AG04450 (cell line): Measurements from ENCODE around the gene MYEF2. TPM values are rescaled to one million over a fixed set of nuclear protein-coding genes. Genes with fewer than 3 reads are reported as not detected.

Experiments
- CTCF ChIA-PET: fragments of 300-600, 350-600 bp; formaldehyde crosslinking; extraction: SDS; loops from one replicate; lab custom pipeline; 2022; ENCODE audit warnings: antibody characterized with exemption, inconsistent platforms; lab: Charles Lee
- POLR2A ChIA-PET: fragments of 350-600 bp; formaldehyde crosslinking; extraction: SDS; loops from one replicate; lab custom pipeline; 2021; ENCODE audit warnings: antibody characterized with exemption, inconsistent platforms; lab: Yijun Ruan, JAX
- DNase-seq: peaks from one replicate; pipeline ENCODE4 v3.0.0-alpha.2; 2011; ENCODE audit warnings: low read depth, low spot score
- H3K27ac ChIP-seq: one replicate; pipeline ENCODE4 v1.5.1; 2012; ENCODE audit warnings: low read depth, low read length, control low read depth
- H3K27me3 ChIP-seq: one replicate; pipeline ENCODE4 v1.6.0; 2012; ENCODE audit warnings: low read length; ENCODE audit not compliant: control insufficient read depth, insufficient read depth
- H3K4me3 ChIP-seq: 2 replicates; pipeline ENCODE4 v1.5.1; 2011; ENCODE audit warnings: mild to moderate bottlenecking, low read depth, low read length, control low read depth
- H3K9me3 ChIP-seq: 2 replicates; pipeline ENCODE4 v1.5.1; 2012; ENCODE audit warnings: low read length; ENCODE audit not compliant: control insufficient read depth, insufficient read depth
- CTCF ChIP-seq: IDR thresholded peaks from 2 replicates; pipeline ENCODE4 v1.5.1; 2011; ENCODE audit warnings: low read depth, low read length, control low read depth, inconsistent platforms
- polyA plus RNA-seq: library from polyadenylated mRNA; depleted of rRNA; stranded (reverse); fragments of >200 nt; gene quantifications from 2 replicates; pipeline ENCODE4 v1.2.3, GENCODE V29; 2011

The MYEF2 gene
- polyA plus RNA-seq, 1 experiment, result 9.4 TPM

DNA sequence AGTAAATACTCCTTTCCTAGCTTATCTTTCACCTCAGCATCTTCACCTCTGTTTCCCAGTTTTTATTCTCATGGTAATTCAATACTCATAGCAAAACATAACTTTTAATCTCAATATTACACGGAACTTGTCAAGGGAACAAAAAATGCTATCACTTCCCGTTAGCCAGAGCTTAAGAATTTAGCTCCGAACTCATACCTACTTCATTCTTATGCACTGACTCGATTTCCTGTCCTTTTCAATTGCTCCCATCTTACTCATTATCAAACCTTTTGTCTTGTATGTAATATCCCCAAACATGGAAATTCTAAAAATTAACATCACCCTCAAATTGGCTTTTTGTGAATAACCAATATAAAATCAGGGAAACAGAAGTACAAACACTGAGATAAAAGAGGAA lies 28.2 kb downstream of the MYEF2 start:
- no peak for TF ChIP-seq CTCF
- H3K27me3 ChIP-seq, result no peaks in the 10 kb centered on the region
- ChIA-PET CTCF (interaction anchor here (1.2 to 1.3 kb wide), 2 partner anchors 10 to 136 kb away, joined by 3 read pairs; no protein-coding TSS in a partner anchor), POLR2A (no interaction called here)
- H3K27ac ChIP-seq, result no peak overlapping the region
- H3K9me3 ChIP-seq, result no peaks in the 10 kb centered on the region
- no peak overlapping the region for H3K4me3 ChIP-seq
- DNase-seq, result peak; percentile 26

DNA sequence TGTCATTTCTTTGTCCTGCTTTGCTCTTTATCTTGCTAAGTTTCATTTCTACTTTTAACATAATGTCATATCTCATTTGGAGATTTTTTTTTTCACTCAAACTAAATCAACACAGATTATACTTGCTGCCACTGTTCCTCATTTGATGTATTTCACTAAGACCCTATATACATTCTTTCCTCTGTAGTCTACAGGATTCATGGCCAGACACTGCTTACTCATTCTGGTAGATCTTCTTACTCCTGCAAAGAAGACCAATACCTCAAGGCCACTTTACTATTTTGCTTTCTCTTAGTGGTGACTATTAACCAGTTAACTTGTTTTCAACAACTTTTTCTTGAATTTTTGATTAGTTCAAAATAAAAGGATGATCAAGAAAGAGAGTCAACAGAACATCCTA lies 30.7 kb downstream of the MYEF2 start:
- Histone ChIP-seq H3K4me3 (no peak overlapping the region), H3K27me3 (no peaks in the 10 kb centered on the region), H3K9me3 (no peaks in the 10 kb centered on the region), H3K27ac (no peak overlapping the region)
- no peak for DNase-seq
- ChIA-PET CTCF (no interaction called here), POLR2A (no interaction called here)
- no peak for TF ChIP-seq CTCF

DNA sequence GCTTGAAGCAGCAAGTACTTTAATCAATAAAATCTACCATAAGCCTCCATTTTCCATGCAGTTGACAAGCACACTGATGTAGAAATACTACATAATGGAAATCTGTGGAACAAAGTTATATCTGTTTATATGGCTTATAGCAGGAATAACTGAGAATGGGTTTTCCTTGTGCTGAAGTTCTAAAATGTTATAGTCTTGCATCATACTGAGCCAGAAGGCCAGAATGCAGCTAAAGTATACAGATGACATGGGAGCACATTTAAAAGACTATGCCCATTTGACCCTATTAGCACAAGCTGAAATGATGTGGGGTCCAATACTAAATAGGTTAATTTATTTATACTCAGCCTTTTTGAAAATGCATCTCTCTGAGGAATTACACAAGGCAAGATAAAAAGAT lies 32.2 kb downstream of the MYEF2 start:
- Histone ChIP-seq H3K4me3 (no peak overlapping the region), H3K27ac (no peak overlapping the region), H3K9me3 (no peaks in the 10 kb centered on the region), H3K27me3 (no peaks in the 10 kb centered on the region)
- no peak for DNase-seq
- ChIA-PET POLR2A (no interaction called here), CTCF (no interaction called here)
- no peak for TF ChIP-seq CTCF

GRCh38 chr15:48144889-48145288 lies 33.2 kb downstream of the MYEF2 start:
- no peak for DNase-seq
- Histone ChIP-seq H3K9me3 (no peaks in the 10 kb centered on the region), H3K4me3 (no peak overlapping the region), H3K27ac (no peak overlapping the region), H3K27me3 (no peaks in the 10 kb centered on the region)
- ChIA-PET POLR2A (no interaction called here), CTCF (no interaction called here)
- TF ChIP-seq CTCF, result no peak

- POLR2A ChIA-PET, result no interaction called here
- CTCF ChIA-PET, result no interaction called here
- Histone ChIP-seq H3K27me3 (no peaks in the 10 kb centered on the region), H3K4me3 (no peak overlapping the region), H3K9me3 (no peaks in the 10 kb centered on the region), H3K27ac (no peak overlapping the region)
- DNase-seq, result no peak
- no peak for TF ChIP-seq CTCF
Measured at GRCh38 chr15:48143856-48144255, 34.2 kb downstream of the MYEF2 start.
